WERI-Rb-1 (cell line): ENCODE measurements around the gene HIVEP3.

ENCODE experiments used
- DNase-seq: peaks from one replicate; pipeline ENCODE4 v3.0.0-alpha.2; 2020
- H3K27ac ChIP-seq: fragments of 250-450 bp; sonication (Bioruptor Pico); 2 replicates; pipeline ENCODE4 v1.5.1; 2020; ENCODE audit warnings: mild to moderate bottlenecking, moderate library complexity
- H3K27me3 ChIP-seq: fragments of 250-450 bp; sonication (Bioruptor Pico); 2 replicates; pipeline ENCODE4 v1.5.1; 2021; ENCODE audit warnings: mild to moderate bottlenecking, low read depth, moderate library complexity; ENCODE audit not compliant: insufficient read depth, severe bottlenecking
- H3K36me3 ChIP-seq: fragments of 250-450 bp; sonication (Bioruptor Pico); 2 replicates; pipeline ENCODE4 v1.5.1; 2020; ENCODE audit warnings: mild to moderate bottlenecking, moderate library complexity
- H3K4me3 ChIP-seq: 2 replicates; pipeline ENCODE4 v1.5.1; 2011; ENCODE audit warnings: low read depth, mild to moderate bottlenecking, control low read depth, low read length
- H3K9me3 ChIP-seq: fragments of 250-450 bp; sonication (Bioruptor Pico); 2 replicates; pipeline ENCODE4 v1.5.1; 2021; ENCODE audit warnings: mild to moderate bottlenecking, moderate library complexity; ENCODE audit not compliant: severe bottlenecking
- CTCF ChIP-seq: IDR thresholded peaks from 2 replicates; pipeline ENCODE4 v1.5.1; 2011; ENCODE audit warnings: low read depth, mild to moderate bottlenecking, control low read depth, inconsistent platforms, low read length

HIVEP3 gene

DNA sequence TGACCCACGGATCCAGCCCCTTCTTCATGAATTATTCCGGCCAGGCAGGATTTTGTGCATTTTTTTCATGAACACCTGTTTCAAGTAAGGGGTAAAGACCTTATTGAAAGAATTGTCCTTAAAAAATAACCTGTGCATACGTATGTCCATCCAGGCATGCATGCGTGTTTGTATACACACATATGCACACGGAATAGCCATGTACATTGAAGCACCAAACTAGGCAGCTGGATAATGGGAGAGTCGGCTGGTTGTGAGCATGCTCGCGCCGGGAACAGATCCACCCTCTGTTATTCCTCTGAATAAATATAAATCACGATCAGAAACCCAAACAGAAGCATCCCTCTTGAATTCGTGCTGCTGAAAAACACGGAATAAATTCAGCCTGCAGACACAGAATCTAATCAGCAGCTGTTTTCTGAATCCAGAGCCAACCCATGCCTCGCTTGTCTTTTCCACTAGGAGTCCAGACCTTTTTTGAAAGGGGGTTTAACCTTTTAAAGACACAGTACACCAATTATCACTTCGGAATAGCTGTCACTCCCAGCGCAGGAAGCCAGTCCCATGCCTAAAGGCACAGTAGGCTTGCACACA, at the start of gene HIVEP3:
Gene HIVEP3, minus strand, starts transcription at position 473 of the 594 bp plus-strand sequence.
- no peaks in the 10 kb centered on the region for H3K36me3 ChIP-seq
- H3K27me3 ChIP-seq: no peaks in the 10 kb centered on the region
- H3K4me3 ChIP-seq: peak within 1 kb of the TSS; percentile 75
- peaks cover 5% of the 10 kb centered on the region for H3K9me3 ChIP-seq
- peak; percentile 23 for DNase-seq
- TF ChIP-seq CTCF: no peak
- H3K27ac ChIP-seq: no peak within 1 kb of the TSS

- H3K27me3 ChIP-seq: no peaks in the 10 kb centered on the region
- H3K9me3 ChIP-seq: no peaks in the 10 kb centered on the region
- no peak for DNase-seq
- no peak overlapping the region for H3K4me3 ChIP-seq
- H3K36me3 ChIP-seq: no peaks in the 10 kb centered on the region
- no peak overlapping the region for H3K27ac ChIP-seq
- no peak for TF ChIP-seq CTCF
Measured at GRCh38 chr1:41964400-41964799, 45.7 kb upstream of the HIVEP3 start.

- DNase-seq: no peak
- TF ChIP-seq CTCF: no peak
- Histone ChIP-seq H3K4me3 (no peak overlapping the region), H3K27ac (no peak overlapping the region), H3K27me3 (no peaks in the 10 kb centered on the region), H3K9me3 (no peaks in the 10 kb centered on the region), H3K36me3 (no peaks in the 10 kb centered on the region)
Measured at GRCh38 chr1:41963636-41964035, 44.9 kb upstream of the HIVEP3 start.

GRCh38 chr1:41958015-41958673, 39.4 kb upstream of the HIVEP3 start:
- no peak overlapping the region for H3K4me3 ChIP-seq
- DNase-seq: no peak
- TF ChIP-seq CTCF: no peak
- no peaks in the 10 kb centered on the region for H3K9me3 ChIP-seq
- H3K27ac ChIP-seq: no peak overlapping the region
- H3K36me3 ChIP-seq: no peaks in the 10 kb centered on the region
- H3K27me3 ChIP-seq: no peaks in the 10 kb centered on the region

GRCh38 chr1:41957568-41957967, 38.8 kb upstream of the HIVEP3 start:
- Histone ChIP-seq H3K27me3 (no peaks in the 10 kb centered on the region), H3K4me3 (no peak overlapping the region), H3K27ac (no peak overlapping the region), H3K36me3 (no peaks in the 10 kb centered on the region), H3K9me3 (no peaks in the 10 kb centered on the region)
- TF ChIP-seq CTCF: no peak
- DNase-seq: no peak
